CD8-positive, alpha-beta memory T cell (primary cell): ENCODE results near the gene FCER1G. TPM values are rescaled to one million over a fixed set of nuclear protein-coding genes. Genes with fewer than 3 reads are reported as not detected.

Experiments
- CTCF ChIA-PET: fragments of 350-600 bp; sonication (Branson Sonifier 250); formaldehyde crosslinking; loops from one replicate; lab custom pipeline; 2021; ENCODE audit warnings: antibody characterized with exemption; lab: Charles Lee
- POLR2A ChIA-PET: fragments of 350-600 bp; sonication (Branson Sonifier 250); formaldehyde crosslinking; loops from one replicate; lab custom pipeline; 2021; ENCODE audit warnings: antibody characterized with exemption; lab: Charles Lee
- DNase-seq, 5 donors: peaks; one replicate each; pipeline versions ENCODE4 v3.0.0 to v3.0.0-alpha.2; 2020 to 2022; ENCODE audit warnings: mixed read lengths in 1 of 5
- H3K27ac ChIP-seq: one replicate; pipeline ENCODE4 v1.7.0; 2013; ENCODE audit warnings: low read depth, mild to moderate bottlenecking, low read length, moderate library complexity
- H3K27me3 ChIP-seq: 2 replicates; pipeline ENCODE4 v1.7.0; 2013; ENCODE audit warnings: low read length, mild to moderate bottlenecking; ENCODE audit not compliant: insufficient read depth, poor library complexity, severe bottlenecking
- H3K36me3 ChIP-seq: 2 replicates; pipeline ENCODE4 v1.7.0; 2013; ENCODE audit warnings: mild to moderate bottlenecking, low read length, moderate library complexity; ENCODE audit not compliant: insufficient read depth
- H3K4me1 ChIP-seq: 2 replicates; pipeline ENCODE4 v1.7.0; 2013; ENCODE audit warnings: mild to moderate bottlenecking, low read length, moderate library complexity; ENCODE audit not compliant: insufficient read depth
- H3K4me3 ChIP-seq: 2 replicates; pipeline ENCODE4 v1.7.0; 2013; ENCODE audit warnings: mild to moderate bottlenecking, low read length
- H3K9me3 ChIP-seq: 2 replicates; pipeline ENCODE4 v1.7.0; 2013; ENCODE audit warnings: mild to moderate bottlenecking, low read length
- H3K27ac Mint-ChIP-seq, 8 donors: one replicate each; pipeline ENCODE4 v1.8.0; 2020 to 2021; ENCODE audit warnings: mixed read lengths in 8 of 8, mild to moderate bottlenecking in 6 of 8, inconsistent platforms in 3 of 8, moderate library complexity in 3 of 8
- H3K27me3 Mint-ChIP-seq, 2 donors: one replicate each; pipeline ENCODE4 v1.8.0; 2020 to 2021; ENCODE audit warnings: mixed read lengths in 2 of 2, mild to moderate bottlenecking in 1 of 2, moderate library complexity in 1 of 2
- H3K36me3 Mint-ChIP-seq, 3 donors: one replicate each; pipeline ENCODE4 v1.8.0; 2020 to 2021; ENCODE audit warnings: mixed read lengths in 3 of 3, inconsistent platforms in 1 of 3, mild to moderate bottlenecking in 1 of 3
- H3K4me1 Mint-ChIP-seq, 3 donors: one replicate each; pipeline ENCODE4 v1.8.0; 2020 to 2021; ENCODE audit warnings: mixed read lengths in 3 of 3, inconsistent platforms in 1 of 3, mild to moderate bottlenecking in 1 of 3
- H3K4me3 Mint-ChIP-seq, 7 donors: one replicate each; pipeline ENCODE4 v1.8.0; 2020 to 2021; ENCODE audit warnings: mixed read lengths in 7 of 7, mild to moderate bottlenecking in 6 of 7, moderate library complexity in 4 of 7, inconsistent platforms in 2 of 7
- H3K9me3 Mint-ChIP-seq, 5 donors: one replicate each; pipeline ENCODE4 v1.8.0; 2020 to 2022; ENCODE audit warnings: mixed read lengths in 5 of 5, mild to moderate bottlenecking in 3 of 5, moderate library complexity in 2 of 5, inconsistent platforms in 1 of 5
- polyA plus RNA-seq: library from polyadenylated mRNA; unstranded; fragments of 300-500 nt; fragmentation: Illumina TruSeq; gene quantifications from one replicate; pipeline ENCODE4 v1.2.3, GENCODE V29; 2021
- total RNA-seq, 2 experiments: library from RNA; stranded (reverse); gene quantifications; one replicate each; pipeline ENCODE4 v1.2.3, GENCODE V29; 2021

Gene FCER1G
- total and polyA plus RNA-seq, 3 experiments from 2014 or later, result 4.1 to 19.0 (median 5.1) TPM

DNA sequence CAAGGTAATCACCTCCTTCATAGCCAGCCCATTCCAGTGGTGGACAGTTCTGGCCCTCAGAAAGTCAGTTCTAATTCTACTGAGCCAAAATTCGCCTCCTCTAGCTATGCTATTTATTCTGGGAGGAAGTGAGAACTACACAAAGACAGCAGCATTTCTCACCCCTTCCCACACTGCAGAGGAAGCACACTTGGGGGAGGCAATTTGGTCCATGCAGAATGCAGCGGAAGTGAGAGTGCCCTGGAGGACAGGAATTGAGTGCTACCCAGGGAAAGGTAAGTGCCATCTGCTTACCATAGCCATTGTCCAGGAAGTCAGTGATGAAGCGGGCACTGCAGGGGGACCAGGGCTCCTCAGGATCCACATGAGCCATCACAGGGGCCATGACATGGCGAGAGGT lies 19.9 kb upstream of the FCER1G start:
- peaks cover 0 to 2% (median 0%) of the 10 kb centered on the region in 3 donors for H3K36me3 Mint-ChIP-seq
- peak overlapping the region; percentile 12 to 67 (median 38) for H3K4me3 Mint-ChIP-seq
- Histone ChIP-seq H3K4me3 (no peak overlapping the region), H3K9me3 (no peaks in the 10 kb centered on the region), H3K4me1 (peaks cover 40% of the 10 kb centered on the region), H3K27me3 (no peaks in the 10 kb centered on the region), H3K27ac (no peak overlapping the region), H3K36me3 (no peaks in the 10 kb centered on the region)
- POLR2A ChIA-PET, result no interaction called here
- peaks cover 32 to 54% (median 38%) of the 10 kb centered on the region in 3 donors for H3K4me1 Mint-ChIP-seq
- peak overlapping the region; percentile 38 to 94 (median 82) for H3K27ac Mint-ChIP-seq
- peaks cover 0 to 2% of the 10 kb centered on the region in 2 donors for H3K27me3 Mint-ChIP-seq
- no peak for DNase-seq
- CTCF ChIA-PET, result interaction anchor here (1.0 to 4.4 kb wide), 5 partner anchors 13 to 30 kb away, joined by 3 to 71 read pairs (median 7); partner anchors contain the start of genes PPOX and TOMM40L
- H3K9me3 Mint-ChIP-seq, result no peaks in the 10 kb centered on the region

DNA sequence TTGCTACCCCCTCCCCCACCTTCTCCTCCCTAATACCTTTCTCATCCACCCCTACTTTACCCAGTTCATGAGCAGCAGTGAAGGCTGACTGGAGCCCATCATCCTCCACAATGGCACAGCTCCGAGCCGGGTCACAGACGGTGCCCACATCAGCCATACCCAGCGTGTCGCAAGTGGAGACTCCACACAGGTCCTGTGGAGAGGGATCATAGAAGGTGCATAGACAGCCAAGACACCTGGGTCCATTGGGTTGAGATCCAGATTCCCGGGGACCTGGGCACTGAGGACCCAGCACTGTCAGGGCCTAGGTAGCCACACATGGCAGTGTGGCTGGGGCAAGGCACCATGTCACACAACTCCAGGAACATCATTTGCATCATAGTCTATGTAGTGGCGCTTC lies 19.0 kb upstream of the FCER1G start:
- Histone ChIP-seq H3K27ac (no peak overlapping the region), H3K27me3 (no peaks in the 10 kb centered on the region), H3K4me1 (peaks cover 49% of the 10 kb centered on the region), H3K36me3 (no peaks in the 10 kb centered on the region), H3K9me3 (no peaks in the 10 kb centered on the region), H3K4me3 (no peak overlapping the region)
- CTCF ChIA-PET, result interaction anchor here (1.2 to 2.2 kb wide), 2 partner anchors 29 to 30 kb away, joined by 4 to 7 read pairs; partner anchors contain the start of genes PPOX and TOMM40L
- Mint-ChIP-seq H3K4me3 (no peak overlapping the region), H3K4me1 (peaks cover 42 to 60% (median 48%) of the 10 kb centered on the region in 3 donors), H3K36me3 (peaks cover 0 to 2% (median 0%) of the 10 kb centered on the region in 3 donors), H3K27ac (peak overlapping the region in 3 of 8 donors; percentile 38 to 83 (median 66)), H3K9me3 (no peaks in the 10 kb centered on the region), H3K27me3 (peaks cover 0 to 2% of the 10 kb centered on the region in 2 donors)
- no peak for DNase-seq
- POLR2A ChIA-PET, result no interaction called here

DNA sequence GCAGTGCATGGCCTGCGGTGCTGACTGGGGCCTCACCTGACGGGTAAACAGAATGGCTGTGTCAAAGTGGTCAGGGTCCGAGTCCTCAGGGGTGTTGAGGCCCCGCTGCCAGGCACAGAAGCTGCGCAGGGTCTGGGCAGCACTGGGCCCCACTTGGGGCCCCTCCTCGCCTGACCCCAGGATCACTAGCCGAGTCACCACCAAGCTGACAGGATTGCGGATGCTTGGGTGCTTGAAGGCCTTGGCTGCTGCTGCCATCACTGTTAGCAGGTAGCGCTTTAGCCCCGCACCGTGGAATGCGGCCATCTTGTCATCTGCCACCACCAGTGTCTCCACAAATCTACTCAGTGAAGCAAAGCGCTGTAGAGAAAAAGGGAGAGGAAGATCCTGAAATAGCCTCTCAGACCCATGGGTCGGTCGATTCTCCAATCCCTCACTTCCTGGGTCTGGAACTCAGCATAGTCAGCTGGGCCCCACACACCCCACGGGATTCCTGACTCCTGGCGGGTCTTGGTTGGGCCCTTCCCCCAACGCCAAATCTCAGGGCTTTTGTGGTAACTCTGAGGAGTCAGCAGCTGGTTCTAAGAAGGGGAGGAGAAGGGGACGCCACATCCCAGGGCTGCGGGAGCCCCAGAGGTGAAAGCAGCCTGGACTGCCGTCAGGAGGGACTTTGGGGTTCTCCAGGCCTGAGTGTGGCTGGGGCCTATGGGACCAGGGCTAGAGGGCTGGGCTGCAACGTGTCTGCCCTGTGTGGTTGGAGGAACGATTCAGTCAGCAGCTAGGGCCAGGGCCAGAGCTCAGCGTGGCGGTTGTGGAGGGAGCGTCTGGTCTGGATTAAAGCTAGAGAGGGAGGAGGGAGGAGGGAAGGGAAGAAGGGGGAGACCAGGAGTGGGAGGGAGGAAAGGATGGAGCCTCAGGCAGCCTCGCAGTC lies 18.3 kb upstream of the FCER1G start:
- H3K27me3 Mint-ChIP-seq, result peaks cover 0 to 2% of the 10 kb centered on the region in 2 donors
- peaks cover 0 to 2% (median 0%) of the 10 kb centered on the region in 3 donors for H3K36me3 Mint-ChIP-seq
- ChIA-PET CTCF (interaction anchor here (1.2 to 2.2 kb wide), 3 partner anchors 28 to 56 kb away, joined by 3 to 7 read pairs (median 4); partner anchors contain the start of genes PPOX and TOMM40L), POLR2A (interaction anchor here (0.6 kb wide), 1 partner anchor 9 kb away, joined by 4 read pairs; no protein-coding TSS in a partner anchor)
- Histone ChIP-seq H3K36me3 (no peaks in the 10 kb centered on the region), H3K9me3 (no peaks in the 10 kb centered on the region), H3K27me3 (no peaks in the 10 kb centered on the region), H3K27ac (no peak overlapping the region), H3K4me3 (no peak overlapping the region), H3K4me1 (peaks cover 55% of the 10 kb centered on the region)
- peak overlapping the region in 1 of 7 donors; percentile 10 for H3K4me3 Mint-ChIP-seq
- no peak for DNase-seq
- peaks cover 48 to 64% (median 55%) of the 10 kb centered on the region in 3 donors for H3K4me1 Mint-ChIP-seq
- no peaks in the 10 kb centered on the region for H3K9me3 Mint-ChIP-seq
- H3K27ac Mint-ChIP-seq, result peak overlapping the region in 1 of 8 donors; percentile 6

DNA sequence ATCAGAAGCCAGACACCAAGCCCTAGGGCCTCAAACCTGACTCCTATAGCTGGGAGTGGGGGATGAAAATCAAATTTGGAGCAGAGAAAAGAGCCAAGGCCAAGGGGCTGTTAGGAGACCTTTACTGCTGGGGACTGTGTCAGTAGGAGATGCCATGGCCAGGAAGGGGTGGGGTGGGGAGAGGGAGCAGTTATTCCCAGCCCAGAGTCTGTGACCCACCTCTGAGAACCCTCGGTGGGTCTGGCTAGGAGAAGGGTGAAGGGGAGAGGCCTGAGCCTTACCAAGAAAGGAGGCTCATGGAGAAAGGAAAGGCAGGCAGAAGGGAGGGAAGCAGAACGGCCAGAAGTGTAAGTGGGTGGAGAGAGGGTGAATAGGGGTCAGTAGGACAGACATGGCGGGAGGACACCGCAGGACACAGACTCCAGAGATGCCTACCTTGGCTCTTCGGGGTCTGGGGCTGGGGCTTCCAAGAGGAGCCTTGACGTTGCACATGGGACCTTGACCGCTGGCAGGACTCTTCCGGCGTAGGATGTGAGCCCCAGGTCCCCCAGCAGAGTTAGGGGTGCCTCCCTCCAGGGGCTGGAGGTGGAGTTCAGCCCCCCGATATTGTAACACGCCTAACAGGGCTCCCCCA lies 17.4 kb upstream of the FCER1G start:
- ChIA-PET CTCF (interaction anchor here (1.4 to 2.2 kb wide), 3 partner anchors 27 to 57 kb away, joined by 3 to 10 read pairs (median 7); partner anchors contain the start of gene TOMM40L), POLR2A (no interaction called here)
- no peaks in the 10 kb centered on the region for H3K27me3 ChIP-seq
- H3K9me3 ChIP-seq, result no peaks in the 10 kb centered on the region
- H3K4me3 ChIP-seq, result no peak overlapping the region
- H3K4me1 ChIP-seq, result peaks cover 51% of the 10 kb centered on the region
- Mint-ChIP-seq H3K4me1 (peaks cover 46 to 64% (median 55%) of the 10 kb centered on the region in 3 donors), H3K27me3 (peaks cover 0 to 2% of the 10 kb centered on the region in 2 donors), H3K9me3 (no peaks in the 10 kb centered on the region), H3K27ac (no peak overlapping the region), H3K36me3 (peaks cover 0 to 6% (median 0%) of the 10 kb centered on the region in 3 donors), H3K4me3 (peak overlapping the region in 2 of 7 donors; percentile 10 to 48)
- no peak overlapping the region for H3K27ac ChIP-seq
- no peak for DNase-seq
- H3K36me3 ChIP-seq, result no peaks in the 10 kb centered on the region

DNA sequence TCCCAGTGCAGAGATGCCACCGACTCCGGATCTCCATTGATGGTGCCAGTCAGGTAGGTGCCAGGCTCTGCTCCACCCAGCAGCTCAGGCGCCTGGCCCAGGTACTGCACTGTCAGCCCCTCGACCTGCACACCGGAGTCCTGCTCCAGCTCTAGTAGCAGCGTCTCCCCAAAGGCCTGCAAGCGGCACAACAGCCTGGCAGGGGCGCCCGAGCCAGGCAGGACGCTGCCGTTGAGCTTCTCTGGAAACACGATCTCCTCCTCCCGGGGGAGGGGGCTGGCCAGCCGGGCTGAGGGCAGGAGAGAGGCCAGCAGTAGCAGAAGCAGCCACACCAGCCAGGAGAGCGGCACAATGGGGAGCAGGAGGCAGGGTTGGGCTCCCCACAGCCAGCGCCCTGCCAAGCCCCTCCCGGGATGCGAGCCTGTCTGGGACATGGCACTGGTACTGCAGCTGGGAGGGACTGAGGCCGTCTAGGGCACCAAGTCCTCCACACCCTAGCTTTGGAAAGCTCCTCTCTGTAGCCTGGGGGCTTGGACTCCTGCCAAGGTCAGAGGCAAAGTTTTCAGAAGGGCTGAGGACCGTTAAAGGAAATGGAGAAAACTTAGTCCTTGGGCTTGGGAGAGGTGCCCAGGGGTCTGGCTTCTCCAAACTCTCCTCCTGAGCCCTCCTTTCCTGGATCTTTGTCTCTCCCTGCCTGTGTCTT lies 16.8 kb upstream of the FCER1G start:
- Mint-ChIP-seq H3K27ac (no peak overlapping the region), H3K9me3 (no peaks in the 10 kb centered on the region), H3K4me3 (no peak overlapping the region), H3K4me1 (peaks cover 49 to 63% (median 54%) of the 10 kb centered on the region in 3 donors), H3K36me3 (peaks cover 0 to 10% (median 0%) of the 10 kb centered on the region in 3 donors), H3K27me3 (peaks cover 0 to 2% of the 10 kb centered on the region in 2 donors)
- ChIA-PET CTCF (interaction anchor here (2.2 kb wide), 1 partner anchor 27 kb away, joined by 10 read pairs; the partner anchor contains the start of gene TOMM40L), POLR2A (no interaction called here)
- Histone ChIP-seq H3K9me3 (no peaks in the 10 kb centered on the region), H3K36me3 (no peaks in the 10 kb centered on the region), H3K27ac (peak overlapping the region; percentile 2), H3K4me1 (peaks cover 53% of the 10 kb centered on the region), H3K4me3 (no peak overlapping the region), H3K27me3 (no peaks in the 10 kb centered on the region)
- no peak for DNase-seq

DNA sequence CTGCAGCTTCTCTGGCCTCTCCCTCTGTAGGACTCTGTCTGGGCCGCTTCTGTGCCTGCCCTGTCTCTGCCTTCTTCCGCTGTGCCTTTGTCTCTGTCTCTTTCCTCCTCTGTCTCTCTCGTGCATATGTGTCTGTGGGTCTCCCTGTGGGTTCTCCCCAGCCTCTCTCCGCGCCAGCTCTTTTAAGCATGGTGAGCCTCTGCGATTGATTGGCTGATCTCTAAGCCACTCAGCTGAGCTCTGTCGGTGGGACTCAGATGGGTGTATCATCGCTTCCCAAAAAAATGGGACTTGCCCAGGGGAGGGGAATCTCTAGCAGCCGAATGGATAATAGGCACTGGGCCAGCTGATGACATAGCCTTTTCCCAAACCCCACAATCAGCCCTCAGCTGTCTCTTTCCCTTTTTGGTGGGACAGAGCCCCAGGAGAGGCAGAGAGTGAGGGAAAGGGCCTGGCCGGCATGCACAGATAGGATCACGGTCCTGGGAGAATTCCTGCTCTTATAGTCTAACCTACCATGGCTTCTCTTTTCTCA lies 16.1 kb upstream of the FCER1G start, which contains the start of gene ADAMTS4:
Gene ADAMTS4 (minus strand): TSS at position 158 of the 535 bp plus-strand sequence. CDS start 427 bp downstream, outside the sequence.
- Mint-ChIP-seq H3K36me3 (peaks cover 0 to 13% (median 0%) of the 10 kb centered on the region in 3 donors), H3K27me3 (peaks cover 0 to 2% of the 10 kb centered on the region in 2 donors), H3K27ac (peak within 1 kb of the TSS in 6 of 8 donors; percentile 17 to 98 (median 80)), H3K4me1 (peaks cover 53 to 65% (median 60%) of the 10 kb centered on the region in 3 donors), H3K4me3 (peak within 1 kb of the TSS in 1 of 7 donors; percentile 61), H3K9me3 (no peaks in the 10 kb centered on the region)
- CTCF ChIA-PET, result interaction anchor here (0.9 to 2.2 kb wide), 3 partner anchors 12 to 34 kb away, joined by 3 to 10 read pairs (median 5); partner anchors contain the start of genes PPOX and TOMM40L
- POLR2A ChIA-PET, result no interaction called here
- DNase-seq, result no peak
- H3K36me3 ChIP-seq, result peaks cover 4% of the 10 kb centered on the region
- peaks cover 59% of the 10 kb centered on the region for H3K4me1 ChIP-seq
- no peaks in the 10 kb centered on the region for H3K27me3 ChIP-seq
- H3K4me3 ChIP-seq, result no peak within 1 kb of the TSS
- no peaks in the 10 kb centered on the region for H3K9me3 ChIP-seq
- H3K27ac ChIP-seq, result peak within 1 kb of the TSS; percentile 89
